Measurements from ENCODE around the gene LAMA3.

LAMA3 gene

DNA sequence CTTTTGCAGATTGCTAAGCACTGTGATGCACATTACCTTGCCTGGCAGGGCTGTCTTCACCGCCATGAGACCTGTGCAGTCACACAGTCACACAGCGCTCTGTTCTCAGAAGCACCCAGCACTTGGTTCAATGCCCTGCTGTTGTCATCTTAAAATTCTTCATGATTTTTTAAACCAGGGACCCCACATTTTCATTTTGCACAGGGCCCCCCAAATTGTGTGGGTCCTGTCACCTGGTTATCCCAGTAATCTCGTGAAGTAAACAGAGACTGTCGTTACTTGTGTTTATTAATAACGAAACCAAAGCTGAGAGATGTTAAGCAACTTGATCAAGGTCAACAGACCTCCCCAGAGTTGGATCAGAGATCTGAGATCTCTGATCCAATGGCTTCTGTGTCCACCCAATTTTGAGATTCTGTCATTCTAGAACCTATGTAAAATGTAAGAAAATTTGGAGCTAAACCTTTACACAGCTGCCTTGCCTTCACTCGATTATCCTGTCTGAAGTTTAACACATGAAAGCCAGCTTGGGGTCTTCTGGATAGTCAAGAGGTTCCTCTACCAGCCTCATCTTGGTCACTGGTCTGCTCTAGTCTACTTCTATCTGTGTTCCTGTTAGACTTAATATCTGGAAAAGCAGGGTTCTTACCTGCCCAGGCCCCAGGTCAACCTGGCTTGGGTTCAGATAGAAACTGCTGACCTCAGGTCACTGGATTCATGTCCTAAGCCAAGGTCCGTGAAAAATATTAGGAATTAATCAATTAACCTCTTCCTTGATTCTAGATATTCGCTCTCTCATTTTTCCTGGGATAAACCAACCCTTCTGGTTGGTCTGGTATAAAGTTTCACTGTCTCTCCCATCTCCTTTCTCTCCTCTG lies 311.6 kb downstream of the LAMA3 start:
- DNase-seq (ENCODE audit: low read depth), result no peak

- no peak for DNase-seq (ENCODE audit: low read depth)
Observed at GRCh38 chr18:24002479-24002878, 313.2 kb downstream of the LAMA3 start.

DNA sequence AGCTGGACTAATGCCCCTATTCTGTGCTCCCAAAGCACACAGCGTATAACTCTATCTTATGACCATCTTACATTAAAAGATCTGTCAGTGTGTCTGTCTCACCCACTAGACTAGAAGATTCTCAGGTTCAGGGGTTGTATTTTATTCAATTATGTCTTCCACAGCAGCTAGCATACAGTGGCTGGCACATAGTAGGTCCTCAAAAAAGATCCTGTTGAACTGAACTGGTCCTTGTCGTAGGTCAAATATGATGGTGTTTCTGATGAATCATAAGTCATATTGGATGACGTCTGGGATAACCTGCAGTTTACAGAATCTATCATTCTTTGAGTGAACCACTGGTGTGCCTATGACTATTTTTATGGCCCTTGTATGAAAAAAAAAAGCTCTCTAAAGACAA lies 314.0 kb downstream of the LAMA3 start:
- DNase-seq (ENCODE audit: low read depth), result no peak

GRCh38 chr18:24003903-24004640 lies 314.8 kb downstream of the LAMA3 start:
- no peak for DNase-seq (ENCODE audit: low read depth)
